ENCODE measurements around the gene SPX.

SPX gene

GRCh38 chr12:21539797-21540196 lies 13.7 kb downstream of the SPX start:
- DNase-seq (ENCODE audit: low read depth) = no peak

- DNase-seq (ENCODE audit: low read depth) = no peak
Observed at GRCh38 chr12:21541773-21542172, 15.7 kb downstream of the SPX start.

GRCh38 chr12:21542403-21542802 lies 16.3 kb downstream of the SPX start:
- no peak for DNase-seq (ENCODE audit: low read depth)

- DNase-seq (ENCODE audit: low read depth) = no peak
Observed at GRCh38 chr12:21543151-21543550, 17.1 kb downstream of the SPX start.

GRCh38 chr12:21545557-21545956 lies 19.5 kb downstream of the SPX start:
- no peak for DNase-seq (ENCODE audit: low read depth)

- DNase-seq (ENCODE audit: low read depth) = no peak
Observed at GRCh38 chr12:21546716-21547115, 20.6 kb downstream of the SPX start.

GRCh38 chr12:21547437-21547836 lies 21.3 kb downstream of the SPX start:
- DNase-seq (ENCODE audit: low read depth) = no peak

- DNase-seq (ENCODE audit: low read depth) = no peak
Observed at GRCh38 chr12:21551841-21552465, 25.9 kb downstream of the SPX start.

- DNase-seq (ENCODE audit: low read depth) = no peak
Observed at GRCh38 chr12:21552635-21553328, 26.7 kb downstream of the SPX start.

GRCh38 chr12:21553329-21553675 lies 27.2 kb downstream of the SPX start:
- no peak for DNase-seq (ENCODE audit: low read depth)

- no peak for DNase-seq (ENCODE audit: low read depth)
Observed at GRCh38 chr12:21558100-21558679, 32.1 kb downstream of the SPX start.

GRCh38 chr12:21559855-21560569 lies 33.9 kb downstream of the SPX start:
- DNase-seq (ENCODE audit: low read depth) = no peak

- no peak for DNase-seq (ENCODE audit: low read depth)
Observed at GRCh38 chr12:21561158-21561557, 35.1 kb downstream of the SPX start.

- DNase-seq (ENCODE audit: low read depth) = no peak
Observed at GRCh38 chr12:21562859-21563258, 36.8 kb downstream of the SPX start.

- DNase-seq (ENCODE audit: low read depth) = no peak
Observed at GRCh38 chr12:21566223-21566906, 40.3 kb downstream of the SPX start.

GRCh38 chr12:21566907-21567394 lies 40.9 kb downstream of the SPX start:
- no peak for DNase-seq (ENCODE audit: low read depth)

GRCh38 chr12:21568115-21568514 lies 42.0 kb downstream of the SPX start:
- no peak for DNase-seq (ENCODE audit: low read depth)

- DNase-seq (ENCODE audit: low read depth) = no peak
Observed at GRCh38 chr12:21571046-21571445, 45.0 kb downstream of the SPX start.

- no peak for DNase-seq (ENCODE audit: low read depth)
Observed at GRCh38 chr12:21573733-21574358, 47.8 kb downstream of the SPX start.

GRCh38 chr12:21576431-21576830 lies 50.3 kb downstream of the SPX start:
- no peak for DNase-seq (ENCODE audit: low read depth)

GRCh38 chr12:21577516-21577915 lies 51.4 kb downstream of the SPX start:
- no peak for DNase-seq (ENCODE audit: low read depth)

Data from activated T-cell treated with anti-CD3 and anti-CD28 coated beads for 24 hours (primary cell).